H9 (cell line): ENCODE results near the gene TAPBPL. TPM values are rescaled to one million over a fixed set of nuclear protein-coding genes. Genes with fewer than 3 reads are reported as not detected.

Experiments
- DNase-seq: peaks from one replicate; pipeline ENCODE4 v3.0.0-alpha.2; 2017
- H2AFZ ChIP-seq: one replicate; pipeline ENCODE4 v1.6.1; 2013; ENCODE audit warnings: mild to moderate bottlenecking, low read length, control low read depth, moderate library complexity
- H2AK5ac ChIP-seq: 2 replicates; pipeline ENCODE4 v1.6.1; 2013; ENCODE audit warnings: low read length, control low read depth, mixed read lengths; ENCODE audit not compliant: insufficient read length
- H2BK120ac ChIP-seq: one replicate; pipeline ENCODE4 v1.6.1; 2013; ENCODE audit warnings: low read depth, mild to moderate bottlenecking, low read length, control low read depth, inconsistent platforms; ENCODE audit not compliant: poor library complexity, severe bottlenecking
- H2BK12ac ChIP-seq: 2 replicates; pipeline ENCODE4 v1.6.1; 2013; ENCODE audit warnings: low read length, control low read depth, mixed read lengths, low read depth; ENCODE audit not compliant: insufficient read length
- H2BK15ac ChIP-seq: 2 replicates; pipeline ENCODE4 v1.6.1; 2013; ENCODE audit warnings: low read depth, low read length, control low read depth
- H2BK20ac ChIP-seq: one replicate; pipeline ENCODE4 v1.6.1; 2013; ENCODE audit warnings: low read depth, mild to moderate bottlenecking, low read length, control low read depth, inconsistent platforms; ENCODE audit not compliant: poor library complexity, severe bottlenecking
- H2BK5ac ChIP-seq: 2 replicates; pipeline ENCODE4 v1.6.1; 2013; ENCODE audit warnings: low read length, control low read depth, mixed read lengths; ENCODE audit not compliant: insufficient read length
- H3K14ac ChIP-seq: 2 replicates; pipeline ENCODE4 v1.6.1; 2013; ENCODE audit warnings: low read length, control low read depth; ENCODE audit not compliant: insufficient read depth
- H3K18ac ChIP-seq: 2 replicates; pipeline ENCODE4 v1.6.1; 2013; ENCODE audit warnings: low read depth, mild to moderate bottlenecking, mixed read lengths, low read length, control low read depth; ENCODE audit not compliant: insufficient read length
- H3K23ac ChIP-seq: 2 replicates; pipeline ENCODE4 v1.6.1; 2013; ENCODE audit warnings: low read length, control low read depth, mixed read lengths, low read depth; ENCODE audit not compliant: insufficient read length
- H3K23me2 ChIP-seq: 2 replicates; pipeline ENCODE4 v1.6.1; 2013; ENCODE audit warnings: low read depth, mild to moderate bottlenecking, mixed read lengths, low read length, control low read depth; ENCODE audit not compliant: insufficient read length, poor library complexity, severe bottlenecking
- H3K27ac ChIP-seq: 2 replicates; pipeline ENCODE4 v1.5.1; 2013; ENCODE audit warnings: low read length, control low read depth, mixed read lengths, low read depth; ENCODE audit not compliant: insufficient read length
- H3K27me3 ChIP-seq: 2 replicates; pipeline ENCODE4 v1.6.1; 2013; ENCODE audit warnings: low read length, control low read depth, inconsistent platforms; ENCODE audit not compliant: insufficient read depth
- H3K4ac ChIP-seq: 2 replicates; pipeline ENCODE4 v1.6.1; 2013; ENCODE audit warnings: low read depth, mild to moderate bottlenecking, control low read depth, inconsistent platforms, low read length, moderate library complexity
- H3K4me1 ChIP-seq: 2 replicates; pipeline ENCODE4 v1.6.1; 2013; ENCODE audit warnings: low read length, control low read depth, inconsistent platforms; ENCODE audit not compliant: insufficient read depth
- H3K4me2 ChIP-seq: 2 replicates; pipeline ENCODE4 v1.6.1; 2013; ENCODE audit warnings: low read length, control low read depth, mixed read lengths; ENCODE audit not compliant: insufficient read length, insufficient read depth
- H3K56ac ChIP-seq: 2 replicates; pipeline ENCODE4 v1.6.1; 2013; ENCODE audit warnings: low read depth, mild to moderate bottlenecking, mixed read lengths, low read length, control low read depth; ENCODE audit not compliant: insufficient read length
- H3K79me1 ChIP-seq: 2 replicates; pipeline ENCODE4 v1.6.1; 2013; ENCODE audit warnings: low read depth, mild to moderate bottlenecking, moderate library complexity, low read length, control low read depth, inconsistent platforms; ENCODE audit not compliant: insufficient read depth, poor library complexity, severe bottlenecking
- H3K79me2 ChIP-seq: 2 replicates; pipeline ENCODE4 v1.6.1; 2013; ENCODE audit warnings: low read length, control low read depth, inconsistent platforms; ENCODE audit not compliant: insufficient read depth
- H3K9ac ChIP-seq: 2 replicates; pipeline ENCODE4 v1.6.1; 2013; ENCODE audit warnings: low read length, control low read depth, mixed read lengths; ENCODE audit not compliant: insufficient read length; ENCODE audit errors: extremely low read depth
- H3K9me3 ChIP-seq: one replicate; pipeline ENCODE4 v1.6.1; 2013; ENCODE audit warnings: low read depth, low read length, inconsistent platforms; ENCODE audit not compliant: control insufficient read depth
- H3T11ph ChIP-seq: one replicate; pipeline ENCODE4 v1.6.1; 2013; ENCODE audit warnings: mild to moderate bottlenecking, low read length, control low read depth, inconsistent platforms
- H4K20me1 ChIP-seq: one replicate; pipeline ENCODE4 v1.6.1; 2013; ENCODE audit not compliant: control insufficient read depth, insufficient read length, insufficient read depth
- H4K5ac ChIP-seq: 2 replicates; pipeline ENCODE4 v1.6.1; 2013; ENCODE audit warnings: low read depth, mild to moderate bottlenecking, mixed read lengths, low read length, control low read depth; ENCODE audit not compliant: insufficient read length
- H4K8ac ChIP-seq: replicated peaks from 2 replicates; pipeline ENCODE4 v1.6.1; 2013; ENCODE audit warnings: low read length, control low read depth, mixed read lengths, low read depth; ENCODE audit not compliant: insufficient read length
- H4K91ac ChIP-seq: 2 replicates; pipeline ENCODE4 v1.6.1; 2013; ENCODE audit warnings: low read depth, mild to moderate bottlenecking, moderate library complexity, mixed read lengths, low read length, control low read depth; ENCODE audit not compliant: insufficient read length
- H3K27ac Mint-ChIP-seq, 3 experiments: 2 replicates in 2 of 3; 3 replicates in 1 of 3; pipeline ENCODE4 v1.8.0; 2020 to 2021; ENCODE audit warnings: mixed read lengths in 3 of 3, mild to moderate bottlenecking in 1 of 3, moderate library complexity in 1 of 3
- H3K27me3 Mint-ChIP-seq: 2 replicates; pipeline ENCODE4 v1.8.0; 2021; ENCODE audit warnings: low read depth, mild to moderate bottlenecking, moderate library complexity, mixed read lengths
- H3K36me3 Mint-ChIP-seq, 3 experiments: 2 replicates in 2 of 3; 3 replicates in 1 of 3; pipeline ENCODE4 v1.8.0; 2020 to 2021; ENCODE audit warnings: low read depth in 3 of 3, mixed read lengths in 3 of 3; ENCODE audit not compliant: insufficient read depth in 1 of 3
- H3K4me1 Mint-ChIP-seq, 2 experiments: 2 replicates each; pipeline ENCODE4 v1.8.0; 2020; ENCODE audit warnings: mixed read lengths in 2 of 2
- H3K4me3 Mint-ChIP-seq, 2 experiments: 2 replicates in 1 of 2; 3 replicates in 1 of 2; pipeline ENCODE4 v1.8.0; 2020 to 2021; ENCODE audit warnings: mild to moderate bottlenecking in 2 of 2, mixed read lengths in 2 of 2, moderate library complexity in 1 of 2
- H3K9me3 Mint-ChIP-seq, 2 experiments: 2 replicates in 1 of 2; 3 replicates in 1 of 2; pipeline ENCODE4 v1.8.0; 2020; ENCODE audit warnings: mild to moderate bottlenecking in 2 of 2, mixed read lengths in 2 of 2, moderate library complexity in 1 of 2
- WGBS: extraction: QIAGEN DNeasy Blood & Tissue Kit; methylation state at CpG from one replicate; pipeline ENCODE4 v1.1.7; 2013; ENCODE audit warnings: missing lambda C conversion rate, low lambda C conversion rate, mixed read lengths; ENCODE audit not compliant: insufficient read length; ENCODE audit errors: extremely low coverage; 5-methylcytosine and 5-hydroxymethylcytosine counted together
- total RNA-seq: library from RNA; stranded (reverse); gene quantifications from 2 replicates; pipeline ENCODE4 v1.2.1, GENCODE V29; 2021
- TF ChIP-seq, protein P1 (sequence below): fragments of 200-600 bp; sonication (generic); conservative IDR thresholded peaks from 3 replicates; pipeline ENCODE4 v1.8.0; 2021; ENCODE audit warnings: antibody characterized with exemption, mild to moderate bottlenecking

The TAPBPL gene
- total RNA-seq, 1 experiment from 2014 or later = 1.4 TPM

DNA sequence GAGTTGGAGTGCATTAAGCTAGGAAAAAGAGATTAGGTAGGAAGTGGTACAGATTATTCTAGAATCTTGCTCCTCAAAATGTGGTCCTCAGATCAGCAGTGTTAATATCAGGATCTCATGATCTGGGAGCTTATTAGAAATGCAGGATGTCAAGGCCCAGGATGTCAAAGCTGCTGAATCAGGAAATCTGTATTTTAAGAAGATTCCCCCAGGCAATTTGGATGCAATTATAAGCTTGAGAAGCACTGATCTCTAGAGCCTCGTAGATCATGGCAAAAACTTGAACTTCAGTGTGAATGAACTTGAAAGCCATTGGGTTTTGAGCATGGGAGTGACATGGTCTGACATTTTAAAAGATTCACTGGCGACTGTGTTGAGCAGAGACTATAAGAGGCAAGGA lies 48.6 kb downstream of the TAPBPL start:
- no peak overlapping the region for H4K91ac ChIP-seq
- no peak overlapping the region for H2AK5ac ChIP-seq
- H3K4me1 ChIP-seq = no peaks in the 10 kb centered on the region
- TF ChIP-seq, protein P1, sequence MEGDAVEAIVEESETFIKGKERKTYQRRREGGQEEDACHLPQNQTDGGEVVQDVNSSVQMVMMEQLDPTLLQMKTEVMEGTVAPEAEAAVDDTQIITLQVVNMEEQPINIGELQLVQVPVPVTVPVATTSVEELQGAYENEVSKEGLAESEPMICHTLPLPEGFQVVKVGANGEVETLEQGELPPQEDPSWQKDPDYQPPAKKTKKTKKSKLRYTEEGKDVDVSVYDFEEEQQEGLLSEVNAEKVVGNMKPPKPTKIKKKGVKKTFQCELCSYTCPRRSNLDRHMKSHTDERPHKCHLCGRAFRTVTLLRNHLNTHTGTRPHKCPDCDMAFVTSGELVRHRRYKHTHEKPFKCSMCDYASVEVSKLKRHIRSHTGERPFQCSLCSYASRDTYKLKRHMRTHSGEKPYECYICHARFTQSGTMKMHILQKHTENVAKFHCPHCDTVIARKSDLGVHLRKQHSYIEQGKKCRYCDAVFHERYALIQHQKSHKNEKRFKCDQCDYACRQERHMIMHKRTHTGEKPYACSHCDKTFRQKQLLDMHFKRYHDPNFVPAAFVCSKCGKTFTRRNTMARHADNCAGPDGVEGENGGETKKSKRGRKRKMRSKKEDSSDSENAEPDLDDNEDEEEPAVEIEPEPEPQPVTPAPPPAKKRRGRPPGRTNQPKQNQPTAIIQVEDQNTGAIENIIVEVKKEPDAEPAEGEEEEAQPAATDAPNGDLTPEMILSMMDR = no peak
- no peak overlapping the region for H2BK12ac ChIP-seq
- H2AFZ ChIP-seq = no peak overlapping the region
- H2BK15ac ChIP-seq = no peak overlapping the region
- Mint-ChIP-seq H3K27ac (no peak overlapping the region), H3K36me3 (peaks cover 21 to 50% (median 47%) of the 10 kb centered on the region in 3 experiments; a peak in 6 of 7 replicates), H3K4me3 (no peak overlapping the region), H3K9me3 (no peaks in the 10 kb centered on the region), H3K4me1 (peaks cover 4 to 7% of the 10 kb centered on the region in 2 experiments), H3K27me3 (no peaks in the 10 kb centered on the region)
- peaks cover 16% of the 10 kb centered on the region for H3K79me1 ChIP-seq
- no peaks in the 10 kb centered on the region for H3K23me2 ChIP-seq
- H3K4ac ChIP-seq = no peak overlapping the region
- H3K79me2 ChIP-seq = peaks cover 5% of the 10 kb centered on the region; the same call in 1 of the 2 replicates
- H3K56ac ChIP-seq = no peak overlapping the region
- no peak overlapping the region for H2BK5ac ChIP-seq
- H3T11ph ChIP-seq = no peak overlapping the region
- no peaks in the 10 kb centered on the region for H3K27me3 ChIP-seq
- no peak overlapping the region for H4K5ac ChIP-seq
- H3K14ac ChIP-seq = no peak overlapping the region
- WGBS = no CpG with 5 or more reads among the region's 2 CpGs
- H3K23ac ChIP-seq = no peak overlapping the region
- no peak overlapping the region for H3K18ac ChIP-seq
- H4K20me1 ChIP-seq = no peaks in the 10 kb centered on the region
- H3K27ac ChIP-seq = no peak overlapping the region
- no peaks in the 10 kb centered on the region for H3K9me3 ChIP-seq
- H2BK120ac ChIP-seq = no peak overlapping the region
- no peak overlapping the region for H3K4me2 ChIP-seq
- no peak overlapping the region for H3K9ac ChIP-seq
- H4K8ac ChIP-seq = no peak overlapping the region
- no peak overlapping the region for H2BK20ac ChIP-seq
- DNase-seq = no peak
